Esophagus squamous epithelium (tissue), 4 donors: ENCODE measurements around the gene SEMA6A.

ENCODE experiments used
- CTCF ChIP-seq, 6 experiments: fragments of 450-650 bp in 4 of 6; fragments of 200-600 bp in 2 of 6; sonication (generic) in 2 of 6; IDR thresholded peaks; one replicate each; pipeline ENCODE4 v1.5.1; 2016 to 2019; ENCODE audit warnings: antibody characterized with exemption in 6 of 6, mild to moderate bottlenecking in 4 of 6, moderate library complexity in 4 of 6
- POLR2A ChIP-seq, 4 donors: fragments of 450-650 bp; IDR thresholded peaks; one replicate each; pipeline ENCODE4 v1.6.1; 2017; ENCODE audit warnings: antibody characterized with exemption in 4 of 4, mild to moderate bottlenecking in 4 of 4, moderate library complexity in 3 of 4

GRCh38 chr5:116583862-116584222 is 9.2 kb upstream of the SEMA6A start:
- TF ChIP-seq POLR2A (IDR thresholded peaks at IDR 0.05): no peak
- TF ChIP-seq CTCF (IDR thresholded peaks at IDR 0.05): no peak
